Measurements from ENCODE around the gene TEAD3. TPM values are rescaled to one million over a fixed set of nuclear protein-coding genes. Genes with fewer than 3 reads are reported as not detected.

TEAD3 gene
- polyA plus RNA-seq, 1 donor from 2014 or later, result 0.10 TPM

- Histone ChIP-seq H3K79me2 (replicated peaks; ENCODE audit: insufficient read depth, low read length) (no peaks in the 10 kb centered on the region), H3K27me3 (ENCODE audit: insufficient read depth, low read depth, low read length) (no peaks in the 10 kb centered on the region), H4K20me1 (ENCODE audit: insufficient read depth) (no peaks in the 10 kb centered on the region), H3K4me2 (ENCODE audit: low read length) (no peak overlapping the region), H3F3A (ENCODE audit: insufficient read depth, low read length, poor library complexity, severe bottlenecking) (no peaks in the 10 kb centered on the region), H3K9me2 (ENCODE audit: insufficient read depth, low read length) (no peaks in the 10 kb centered on the region), H3K9me3 (ENCODE audit: low read length) (no peaks in the 10 kb centered on the region), H3K36me3 (ENCODE audit: insufficient read depth, low read length) (no peaks in the 10 kb centered on the region), H3K9ac (ENCODE audit: low read length) (no peak overlapping the region), H3K4me3 (ENCODE audit: low read length) (no peak overlapping the region), H2AFZ (ENCODE audit: low read depth, low read length) (no peak overlapping the region), H3K27ac (ENCODE audit: low read length) (no peak overlapping the region)
- TF ChIP-seq TAF1 (IDR thresholded peaks at IDR 0.05; ENCODE audit: low read depth), result no peak
- no peak for TF ChIP-seq EP300 (conservative IDR thresholded peaks at IDR 0.05; ENCODE audit: poor library complexity, severe bottlenecking)
- no peak for TF ChIP-seq REST (IDR thresholded peaks at IDR 0.05; ENCODE audit: borderline replicate concordance)
- TF ChIP-seq CTCF (IDR thresholded peaks at IDR 0.05; ENCODE audit: poor library complexity, severe bottlenecking), result no peak
- TF ChIP-seq MXI1 (conservative IDR thresholded peaks at IDR 0.05; ENCODE audit: poor library complexity, severe bottlenecking), result no peak
- TF ChIP-seq SMC3 (conservative IDR thresholded peaks at IDR 0.05; ENCODE audit: poor library complexity), result no peak
- no peak for TF ChIP-seq RAD21 (conservative IDR thresholded peaks at IDR 0.05)
- no peak for TF ChIP-seq POLR2AphosphoS5 (IDR thresholded peaks at IDR 0.05)
- TF ChIP-seq EZH2 (IDR thresholded peaks at IDR 0.05; ENCODE audit: borderline replicate concordance, insufficient read depth, low read length, poor library complexity, severe bottlenecking), result no peak
Observed at GRCh38 chr6:35425284-35425683, 71.6 kb downstream of the TEAD3 start.

Small RNAs within 50 kb of the gene (small RNA-seq; reads per million reads assigned to genes)
- gene MIR7111, result 0 to 1.4 (median 0) reads per million in 3 experiments

Other genes with a start within 250 kb of the TEAD3 start
- 26.3 and 38.6 TPM in 2 replicates for gene ZNF76, start 237.3 kb downstream of the TEAD3 start, polyA plus RNA-seq
- gene DEF6, start 199.3 kb downstream of the TEAD3 start, polyA plus RNA-seq, result 0.48 and 1.3 TPM in 2 replicates
- 1.3 and 1.7 TPM in 2 replicates for gene PPARD, start 154.5 kb downstream of the TEAD3 start, polyA plus RNA-seq
- 7.1 and 10.2 TPM in 2 replicates for gene FANCE, start 44.7 kb downstream of the TEAD3 start, polyA plus RNA-seq
- 997 and 1,049 TPM in 2 replicates for gene RPL10A, start 28.7 kb downstream of the TEAD3 start, polyA plus RNA-seq
- 0.14 TPM in 1 of 2 replicates, not detected in the other for gene TULP1, start 15.8 kb upstream of the TEAD3 start, polyA plus RNA-seq
- 0.84 and 1.2 TPM in 2 replicates for gene FKBP5, start 191.8 kb upstream of the TEAD3 start, polyA plus RNA-seq
- 2.2 and 4.9 TPM in 2 replicates for gene ARMC12, start 240.0 kb upstream of the TEAD3 start, polyA plus RNA-seq

Measured in neural cell (in vitro differentiated cells).